NCI-H1048 (cell line): ENCODE results near the gene FAM181B.

ENCODE experiments used
- DNase-seq: peaks from one replicate; lab custom pipeline; 2025; lab: John Stamatoyannopoulos, UW

Gene FAM181B

GRCh38 chr11:82733444-82734119 is at the start of gene FAM181B:
FAM181B (minus strand) TSS chr11:82733864; CDS start chr11:82733729, 135 bp downstream.
- no peak for DNase-seq

GRCh38 chr11:82782825-82783374 is 49.2 kb upstream of the FAM181B start:
- DNase-seq, result no peak

GRCh38 chr11:82778776-82779175 is 45.1 kb upstream of the FAM181B start:
- no peak for DNase-seq

GRCh38 chr11:82776377-82776776 is 42.7 kb upstream of the FAM181B start:
- no peak for DNase-seq

- no peak for DNase-seq
These were observed 42.2 kb upstream of the FAM181B start for GRCh38 chr11:82775736-82776346.

- no peak for DNase-seq
These were observed 41.6 kb upstream of the FAM181B start for GRCh38 chr11:82775218-82775617.

- DNase-seq, result no peak
These were observed 38.1 kb upstream of the FAM181B start for GRCh38 chr11:82771781-82772180.

- DNase-seq, result no peak
These were observed 33.5 kb upstream of the FAM181B start for GRCh38 chr11:82767123-82767522.

GRCh38 chr11:82765466-82766034 is 31.9 kb upstream of the FAM181B start:
- DNase-seq, result no peak

- no peak for DNase-seq
These were observed 29.5 kb upstream of the FAM181B start for GRCh38 chr11:82763167-82763566.

GRCh38 chr11:82759649-82760048 is 26.0 kb upstream of the FAM181B start:
- DNase-seq, result no peak

- no peak for DNase-seq
These were observed 24.1 kb upstream of the FAM181B start for GRCh38 chr11:82757660-82758357.

GRCh38 chr11:82756765-82757639 is 23.3 kb upstream of the FAM181B start:
- no peak for DNase-seq

- no peak for DNase-seq
These were observed 20.7 kb upstream of the FAM181B start for GRCh38 chr11:82754410-82754809.

GRCh38 chr11:82753921-82754320 is 20.3 kb upstream of the FAM181B start:
- no peak for DNase-seq

- no peak for DNase-seq
These were observed 19.1 kb upstream of the FAM181B start for GRCh38 chr11:82752801-82753200.

GRCh38 chr11:82750643-82751139 is 17.0 kb upstream of the FAM181B start:
- DNase-seq, result peak; percentile 75

- no peak for DNase-seq
These were observed 13.8 kb upstream of the FAM181B start for GRCh38 chr11:82747471-82747870.

GRCh38 chr11:82738091-82738490 is 4.4 kb upstream of the FAM181B start:
- no peak for DNase-seq

- DNase-seq, result no peak
These were observed 436 bp upstream of the FAM181B start for GRCh38 chr11:82734120-82734479.

- DNase-seq, result no peak
These were observed 775 bp downstream of the FAM181B start for GRCh38 chr11:82732734-82733443.
